ENCODE measurements around the gene TNK1. TPM values are rescaled to one million over a fixed set of nuclear protein-coding genes. Genes with fewer than 3 reads are reported as not detected.
A peak's percentile ranks its signal among the peaks of the same experiment; 100 is the strongest.

The TNK1 gene
- total and polyA plus RNA-seq, 2 donors (not counting 1 experiment from before 2014, with no cell fraction given) = 11.7 to 23.7 TPM

DNA sequence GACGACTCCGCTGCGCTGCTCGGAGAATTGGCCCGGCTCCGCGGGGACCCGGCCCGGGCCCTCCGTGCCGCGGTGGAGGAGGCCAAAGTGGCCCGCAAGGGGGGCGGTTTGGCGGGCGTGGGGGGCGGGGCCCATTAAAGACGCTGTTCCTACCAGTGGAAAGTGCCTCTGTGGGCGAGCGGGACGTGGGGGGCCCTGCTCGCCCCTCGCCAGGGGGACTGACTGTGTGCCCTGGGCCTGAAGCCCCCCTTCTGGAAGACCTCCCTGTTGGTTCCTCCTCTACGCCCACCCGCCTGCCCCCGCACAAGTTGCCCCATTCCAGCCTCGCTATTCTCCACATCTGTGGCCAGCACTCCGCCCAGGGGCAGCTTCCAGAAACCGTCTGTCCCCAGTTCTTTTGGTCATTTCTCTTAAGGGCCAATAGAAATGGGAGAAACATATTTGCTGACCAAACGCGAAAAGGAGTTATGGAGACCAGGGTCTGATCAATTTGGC is 56.5 kb downstream of the TNK1 start:
- H2AFZ ChIP-seq (ENCODE audit: insufficient read depth, low read depth, low read length, poor library complexity, severe bottlenecking) = no peak overlapping the region
- Mint-ChIP-seq H3K27ac (no peak overlapping the region), H3K4me1 (peaks cover 48% of the 10 kb centered on the region), H3K4me3 (peak overlapping the region; percentile 84), H3K9me3 (ENCODE audit: insufficient read depth) (no peaks in the 10 kb centered on the region), H3K27me3 (peaks cover 37% of the 10 kb centered on the region)
- H3K4me2 ChIP-seq (replicated peaks; ENCODE audit: low read depth, low read length, poor library complexity, severe bottlenecking) = peak overlapping the region; percentile 93
- H4K20me1 ChIP-seq (ENCODE audit: control insufficient read depth, insufficient read depth, low read length, poor library complexity, severe bottlenecking) = peaks cover 49% of the 10 kb centered on the region
- peaks cover 27% of the 10 kb centered on the region for H3K79me2 ChIP-seq (ENCODE audit: control insufficient read depth, insufficient read depth, low read length)
- H3K9ac ChIP-seq (ENCODE audit: low read length) = no peak overlapping the region
- peaks cover 51 to 53% of the 10 kb centered on the region in 2 donors for H3K4me1 ChIP-seq (ENCODE audit: control insufficient read depth in 2 of 2, insufficient read depth in 2 of 2, low read length in 2 of 2)
- CTCF ChIA-PET = interaction anchor here (0.7 to 4.2 kb wide), 31 partner anchors 8 to 250 kb away, joined by 3 to 43 read pairs (median 6); partner anchors contain the start of genes CHRNB1, MPDU1, NEURL4 and POLR2A
- H3K9me3 ChIP-seq (ENCODE audit: control extremely low read depth in 1 of 3, control insufficient read depth in 2 of 3, insufficient read depth in 1 of 3, low read length in 2 of 3) = peaks cover 0 to 34% (median 0%) of the 10 kb centered on the region in 3 donors
- no peak for ATAC-seq (ENCODE audit: low read depth)
- intact Hi-C loops (cut with micrococcal nuclease) = loop anchor here (5.0 kb wide), 2 partner anchors 400 to 1950 kb away; partner anchors contain the start of genes DERL2, MIS12 and SLC16A13
- H3K27me3 ChIP-seq (replicated peaks in 1 of 4; ENCODE audit: control extremely low read depth in 1 of 4, control insufficient read depth in 3 of 4, insufficient read depth in 4 of 4, low read length in 3 of 4) = peaks cover 0 to 45% (median 31%) of the 10 kb centered on the region in 4 experiments
- no peak for DNase-seq
- no peaks in the 10 kb centered on the region for H3K36me3 ChIP-seq (replicated peaks in 1 of 2; ENCODE audit: control extremely low read depth in 1 of 2, control insufficient read depth in 1 of 2, extremely low read depth in 1 of 2, insufficient read depth in 2 of 2, low read length in 1 of 2)
- H3K27ac ChIP-seq (ENCODE audit: low read length in 2 of 2) = no peak overlapping the region
- TF ChIP-seq CTCF (IDR thresholded peaks at IDR 0.05) (no peak), EZH2 (IDR thresholded peaks at IDR 0.05; ENCODE audit: borderline replicate concordance, insufficient read depth, low read depth, low read length, poor library complexity, severe bottlenecking) (no peak)
- POLR2A ChIA-PET = interaction anchor here (0.8 to 3.2 kb wide), 6 partner anchors 44 to 250 kb away, joined by 3 to 27 read pairs (median 3); partner anchors contain the start of genes GPS2, POLR2A, SLC35G6 and TP53
- WGBS (ENCODE audit: insufficient coverage) = 47% methylated on average over 31 of the region's 31 CpGs
- H3K4me3 ChIP-seq (ENCODE audit: control extremely low read depth in 1 of 5, extremely low read depth in 1 of 5, insufficient read depth in 1 of 5, low read depth in 2 of 5, low read length in 4 of 5) = peak overlapping the region in 2 of 5 experiments; percentile 7 to 23

Measured in B cell (primary cell).